HT1080 (cell line): Measurements from ENCODE around the gene POLG. TPM values are rescaled to one million over a fixed set of nuclear protein-coding genes. Genes with fewer than 3 reads are reported as not detected.
"Not testable (repeated sequence)": the region's sequence is repeated elsewhere in the genome, so short reads cannot be mapped to it uniquely, and the experiment has no call there.

Source experiments
- DNase-seq: peaks from one replicate; pipeline ENCODE4 v3.0.0-alpha.2; 2015; ENCODE audit warnings: low read depth
- small RNA-seq: library from RNA; depleted of rRNA; stranded (forward); fragments of <200 nt; gene quantifications from one replicate; pipeline ENCODE3, GENCODE V24; 2014
- total RNA-seq: library from RNA; depleted of rRNA; stranded (reverse); fragments of >200 nt; shearing (Covaris generic); gene quantifications from 2 replicates; pipeline ENCODE4 v1.2.3, GENCODE V29; 2014; rRNA removed

POLG gene
- total RNA-seq, 1 experiment from 2014 or later = 59.6 TPM

- DNase-seq = no peak
Measured at GRCh38 chr15:89283201-89283600, 51.4 kb downstream of the POLG start.

- DNase-seq = no peak
Measured at GRCh38 chr15:89282631-89283030, 52.0 kb downstream of the POLG start.

GRCh38 chr15:89278307-89278706 is 56.3 kb downstream of the POLG start:
- DNase-seq = no peak

- not testable (repeated sequence) for DNase-seq
Measured at GRCh38 chr15:89277281-89277680, 57.3 kb downstream of the POLG start.

Small RNA genes lying within 50 kb of the gene (small RNA-seq; reads per million reads assigned to genes)
- not detected for gene MIR6766

Other genes with a start within 250 kb of the POLG start
- gene ABHD2, start 246.4 kb downstream of the POLG start, total RNA-seq = 68.0 and 77.6 TPM in 2 replicates
- not detected in 2 replicates for gene RLBP1, start 113.2 kb downstream of the POLG start, total RNA-seq
- gene FANCI, start 90.8 kb downstream of the POLG start, total RNA-seq = 43.2 and 54.5 TPM in 2 replicates
- not detected in 2 replicates for gene RHCG, start 161.8 kb upstream of the POLG start, total RNA-seq
- gene TICRR, start 240.6 kb upstream of the POLG start, total RNA-seq = 8.9 and 10.1 TPM in 2 replicates